HepG2 (cell line): ENCODE measurements around the gene SUPV3L1. TPM values are rescaled to one million over a fixed set of nuclear protein-coding genes. Genes with fewer than 3 reads are reported as not detected.

Experiments
- ELF1 ChIP-seq: sonication (generic); formaldehyde crosslinking; IDR thresholded peaks from 2 replicates; pipeline ENCODE4 v1.4.0; 2020; ENCODE audit warnings: missing genetic modification reagents
- ELF3 ChIP-seq: IDR thresholded peaks from 2 replicates; pipeline ENCODE4 v1.6.1; 2016; ENCODE audit warnings: missing genetic modification reagents, missing compliant biosample characterization
- GATAD1 ChIP-seq: IDR thresholded peaks from 2 replicates; pipeline ENCODE4 v1.6.1; 2016; ENCODE audit warnings: missing genetic modification reagents, missing compliant biosample characterization
- GFI1 ChIP-seq: sonication (generic); formaldehyde crosslinking; IDR thresholded peaks from 2 replicates; pipeline ENCODE4 v1.5.0; 2020; ENCODE audit warnings: missing genetic modification reagents, mild to moderate bottlenecking, borderline replicate concordance
- HDAC2 ChIP-seq: sonication (generic); formaldehyde crosslinking; IDR thresholded peaks from 2 replicates; pipeline ENCODE4 v1.4.0; 2020; ENCODE audit warnings: missing genetic modification reagents
- HNF4A ChIP-seq: sonication (generic); formaldehyde crosslinking; IDR thresholded peaks from 2 replicates; pipeline ENCODE4 v1.4.0; 2020; ENCODE audit warnings: missing genetic modification reagents
- KMT2B ChIP-seq: IDR thresholded peaks from 2 replicates; pipeline ENCODE4 v1.6.1; 2016; ENCODE audit warnings: missing genetic modification reagents, missing compliant biosample characterization
- MYC ChIP-seq: sonication (generic); formaldehyde crosslinking; IDR thresholded peaks from 2 replicates; pipeline ENCODE4 v1.9.0; 2021; ENCODE audit warnings: missing genetic modification reagents, borderline replicate concordance
- NCOR1 ChIP-seq: fragments of 200-600 bp; sonication (generic); IDR thresholded peaks from 2 replicates; pipeline ENCODE4 v1.7.0; 2017; ENCODE audit warnings: antibody characterized with exemption, low read length, borderline replicate concordance
- RCOR2 ChIP-seq: IDR thresholded peaks from 2 replicates; pipeline ENCODE4 v1.6.1; 2016; ENCODE audit warnings: missing biosample characterization, missing genetic modification reagents
- ZFP36L1 ChIP-seq: sonication (generic); formaldehyde crosslinking; IDR thresholded peaks from 2 replicates; pipeline ENCODE4 v1.8.0; 2022; ENCODE audit warnings: mild to moderate bottlenecking, missing genetic modification reagents, moderate library complexity
- ZKSCAN8 ChIP-seq: IDR thresholded peaks from 2 replicates; pipeline ENCODE4 v1.6.1; 2016; ENCODE audit warnings: borderline replicate concordance, missing genetic modification reagents, missing compliant biosample characterization
- polyA plus RNA-seq, 8 experiments: library from polyadenylated mRNA; depleted of rRNA in 3 of 8; stranded (reverse) in 7 of 8; unstranded in 1 of 8; fragments of >200 nt; fragmentation: Illumina TruSeq in 4 of 8; extraction: Trizol in 4 of 8; gene quantifications; 2 replicates each; pipeline versions ENCODE4 v1.2.1 to v1.2.3, GENCODE V29; 2011 to 2016; ENCODE audit warnings: low read depth in 4 of 8, missing spikeins in 1 of 8, mixed read lengths in 1 of 8; ENCODE audit not compliant: insufficient read depth in 1 of 8
- total RNA-seq, 5 experiments: library from RNA; depleted of rRNA; stranded (reverse); fragments of >200 nt; fragmentation: Illumina TruSeq; extraction: Trizol; gene quantifications; 2 replicates each; pipeline ENCODE4 v1.2.3, GENCODE V29; 2016; ENCODE audit warnings: low read depth in 1 of 5
- TF ChIP-seq, protein P1 (sequence below): sonication (generic); IDR thresholded peaks from 2 replicates; pipeline ENCODE4 v1.6.1; 2016; ENCODE audit warnings: low read depth, borderline replicate concordance
- TF ChIP-seq, protein P2 (sequence below): IDR thresholded peaks from 2 replicates; pipeline ENCODE4 v1.6.1; 2016; ENCODE audit warnings: missing biosample characterization, missing genetic modification reagents, low read depth
- TF ChIP-seq, protein P3 (sequence below): sonication (generic); formaldehyde crosslinking; IDR thresholded peaks from 2 replicates; pipeline ENCODE4 v1.4.0; 2020; ENCODE audit warnings: missing genetic modification reagents, mild to moderate bottlenecking, borderline replicate concordance
- TF ChIP-seq, protein P4 (sequence below): sonication (generic); formaldehyde crosslinking; IDR thresholded peaks from 2 replicates; pipeline ENCODE4 v1.8.0; 2022; ENCODE audit warnings: low read depth, missing genetic modification reagents
- TF ChIP-seq, protein P5 (sequence below): sonication (generic); formaldehyde crosslinking; IDR thresholded peaks from 2 replicates; pipeline ENCODE4 v1.9.0; 2021; ENCODE audit warnings: missing genetic modification reagents, mild to moderate bottlenecking, borderline replicate concordance
- TF ChIP-seq, protein P6 (sequence below): IDR thresholded peaks from 2 replicates; pipeline ENCODE4 v1.6.1; 2018; ENCODE audit warnings: missing genetic modification reagents, mild to moderate bottlenecking, missing compliant biosample characterization

SUPV3L1 gene
- total and polyA plus RNA-seq, 2 of the 13 experiments (the other 11 are each of a cell fraction or from before 2014, with no cell fraction given), result 28.8 to 45.7 TPM

DNA sequence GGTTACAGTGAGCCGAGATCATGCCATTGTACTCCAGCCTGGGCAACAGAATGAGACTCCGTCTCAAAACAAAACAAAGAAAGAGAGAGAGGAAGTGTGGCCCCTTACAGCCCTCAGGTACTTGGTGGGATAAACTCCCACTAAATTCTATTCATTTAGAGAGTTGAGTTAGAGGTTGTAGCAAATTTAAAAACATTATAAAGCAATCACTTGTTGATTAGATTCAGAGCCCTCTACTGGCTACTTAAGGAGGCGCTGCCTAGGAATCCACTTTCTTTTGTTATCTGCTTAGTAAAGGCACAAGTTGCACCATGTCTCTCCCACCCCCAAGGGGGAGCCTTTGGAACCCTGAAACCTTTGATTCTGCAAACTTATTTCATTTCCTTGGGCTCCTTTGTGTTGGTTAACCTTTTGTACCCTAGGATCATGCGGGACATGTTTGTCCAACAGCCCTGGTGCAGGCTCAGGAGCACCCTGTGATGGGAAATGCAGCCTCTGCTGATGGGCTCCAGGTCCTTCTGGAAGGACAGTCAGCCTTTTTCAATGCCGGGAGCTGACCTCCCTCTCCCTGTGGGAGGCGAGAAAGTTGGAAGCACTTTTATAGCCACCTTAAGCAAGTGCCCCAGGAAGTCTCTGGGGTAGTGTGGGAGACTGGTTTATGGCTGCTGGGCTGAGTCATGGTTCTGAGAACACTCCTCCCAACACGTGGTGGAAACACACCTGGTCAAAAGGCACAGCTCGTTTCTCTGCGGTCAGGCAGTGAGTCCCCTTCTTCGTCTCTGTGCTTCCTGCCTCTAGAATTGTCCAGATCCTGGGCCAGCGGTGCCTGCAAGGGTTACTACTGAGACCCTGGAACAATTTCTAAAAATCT lies 42.4 kb downstream of the SUPV3L1 start (continued):
- TF ChIP-seq NCOR1, result 0 out of 2 replicates have a peak, but pooled peaks have one; percentile 21
- TF ChIP-seq, protein P1, sequence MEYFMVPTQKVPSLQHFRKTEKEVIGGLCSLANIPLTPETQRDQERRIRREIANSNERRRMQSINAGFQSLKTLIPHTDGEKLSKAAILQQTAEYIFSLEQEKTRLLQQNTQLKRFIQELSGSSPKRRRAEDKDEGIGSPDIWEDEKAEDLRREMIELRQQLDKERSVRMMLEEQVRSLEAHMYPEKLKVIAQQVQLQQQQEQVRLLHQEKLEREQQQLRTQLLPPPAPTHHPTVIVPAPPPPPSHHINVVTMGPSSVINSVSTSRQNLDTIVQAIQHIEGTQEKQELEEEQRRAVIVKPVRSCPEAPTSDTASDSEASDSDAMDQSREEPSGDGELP, result peak; percentile 20; the same call in 1 of the 2 replicates
- no peak for TF ChIP-seq KMT2B (CRISPR knock-in tag)
- no peak for TF ChIP-seq ZKSCAN8 (CRISPR knock-in tag)
- TF ChIP-seq, protein P2, sequence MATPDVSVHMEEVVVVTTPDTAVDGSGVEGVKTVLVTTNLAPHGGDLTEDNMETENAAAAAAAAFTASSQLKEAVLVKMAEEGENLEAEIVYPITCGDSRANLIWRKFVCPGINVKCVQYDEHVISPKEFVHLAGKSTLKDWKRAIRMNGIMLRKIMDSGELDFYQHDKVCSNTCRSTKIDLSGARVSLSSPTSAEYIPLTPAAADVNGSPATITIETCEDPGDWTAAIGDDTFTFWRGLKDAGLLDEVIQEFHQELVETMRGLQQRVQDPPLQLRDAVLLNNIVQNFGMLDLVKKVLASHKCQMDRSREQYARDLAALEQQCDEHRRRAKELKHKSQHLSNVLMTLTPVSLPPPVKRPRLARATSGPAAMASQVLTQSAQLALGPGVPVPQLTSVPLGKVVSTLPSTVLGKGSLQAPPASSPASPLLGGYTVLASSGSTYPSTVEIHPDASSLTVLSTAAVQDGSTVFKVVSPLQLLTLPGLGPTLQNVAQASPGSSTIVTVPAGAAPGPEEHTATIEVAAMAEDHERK (CRISPR knock-in tag), result no peak
- 0 out of 2 replicates have a peak, but pooled peaks have one; percentile 14 for TF ChIP-seq ELF3 (CRISPR knock-in tag)
- peak; percentile 64 for TF ChIP-seq HNF4A (CRISPR knock-in tag)
- 0 out of 2 replicates have a peak, but pooled peaks have one; percentile 12 for TF ChIP-seq GATAD1
- peak; percentile 19 for TF ChIP-seq RCOR2 (CRISPR knock-in tag)
- 0 out of 2 replicates have a peak, but pooled peaks have one; percentile 20 for TF ChIP-seq ZFP36L1 (CRISPR knock-in tag)
- TF ChIP-seq HDAC2 (CRISPR knock-in tag), result peak; percentile 30; the same call in 1 of the 2 replicates
- peak; percentile 11; the same call in 1 of the 2 replicates for TF ChIP-seq GFI1
- TF ChIP-seq, protein P3, sequence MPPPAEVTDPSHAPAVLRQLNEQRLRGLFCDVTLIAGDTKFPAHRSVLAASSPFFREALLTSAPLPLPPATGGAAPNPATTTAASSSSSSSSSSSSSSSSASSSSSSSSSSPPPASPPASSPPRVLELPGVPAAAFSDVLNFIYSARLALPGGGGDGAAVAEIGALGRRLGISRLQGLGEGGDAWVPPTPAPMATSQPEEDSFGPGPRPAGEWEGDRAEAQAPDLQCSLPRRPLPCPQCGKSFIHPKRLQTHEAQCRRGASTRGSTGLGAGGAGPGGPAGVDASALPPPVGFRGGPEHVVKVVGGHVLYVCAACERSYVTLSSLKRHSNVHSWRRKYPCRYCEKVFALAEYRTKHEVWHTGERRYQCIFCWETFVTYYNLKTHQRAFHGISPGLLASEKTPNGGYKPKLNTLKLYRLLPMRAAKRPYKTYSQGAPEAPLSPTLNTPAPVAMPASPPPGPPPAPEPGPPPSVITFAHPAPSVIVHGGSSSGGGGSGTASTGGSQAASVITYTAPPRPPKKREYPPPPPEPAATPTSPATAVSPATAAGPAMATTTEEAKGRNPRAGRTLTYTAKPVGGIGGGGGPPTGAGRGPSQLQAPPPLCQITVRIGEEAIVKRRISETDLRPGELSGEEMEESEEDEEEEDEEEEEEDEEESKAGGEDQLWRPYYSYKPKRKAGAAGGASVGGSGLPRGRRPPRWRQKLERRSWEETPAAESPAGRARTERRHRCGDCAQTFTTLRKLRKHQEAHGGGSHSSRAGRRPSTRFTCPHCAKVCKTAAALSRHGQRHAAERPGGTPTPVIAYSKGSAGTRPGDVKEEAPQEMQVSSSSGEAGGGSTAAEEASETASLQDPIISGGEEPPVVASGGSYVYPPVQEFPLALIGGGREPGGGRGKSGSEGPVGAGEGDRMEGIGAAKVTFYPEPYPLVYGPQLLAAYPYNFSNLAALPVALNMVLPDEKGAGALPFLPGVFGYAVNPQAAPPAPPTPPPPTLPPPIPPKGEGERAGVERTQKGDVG, result no peak
- TF ChIP-seq, protein P4, sequence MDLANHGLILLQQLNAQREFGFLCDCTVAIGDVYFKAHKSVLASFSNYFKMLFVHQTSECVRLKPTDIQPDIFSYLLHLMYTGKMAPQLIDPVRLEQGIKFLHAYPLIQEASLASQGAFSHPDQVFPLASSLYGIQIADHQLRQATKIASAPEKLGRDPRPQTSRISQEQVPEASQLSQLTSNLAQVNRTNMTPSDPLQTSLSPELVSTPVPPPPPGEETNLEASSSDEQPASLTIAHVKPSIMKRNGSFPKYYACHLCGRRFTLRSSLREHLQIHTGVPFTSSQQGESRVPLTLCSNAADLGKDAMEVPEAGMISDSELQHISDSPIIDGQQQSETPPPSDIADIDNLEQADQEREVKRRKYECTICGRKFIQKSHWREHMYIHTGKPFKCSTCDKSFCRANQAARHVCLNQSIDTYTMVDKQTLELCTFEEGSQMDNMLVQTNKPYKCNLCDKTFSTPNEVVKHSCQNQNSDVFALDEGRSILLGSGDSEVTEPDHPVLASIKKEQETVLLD (CRISPR knock-in tag), result no peak
- TF ChIP-seq ELF1 (CRISPR knock-in tag), result 0 out of 2 replicates have a peak, but pooled peaks have one; percentile 27
- TF ChIP-seq, protein P5, sequence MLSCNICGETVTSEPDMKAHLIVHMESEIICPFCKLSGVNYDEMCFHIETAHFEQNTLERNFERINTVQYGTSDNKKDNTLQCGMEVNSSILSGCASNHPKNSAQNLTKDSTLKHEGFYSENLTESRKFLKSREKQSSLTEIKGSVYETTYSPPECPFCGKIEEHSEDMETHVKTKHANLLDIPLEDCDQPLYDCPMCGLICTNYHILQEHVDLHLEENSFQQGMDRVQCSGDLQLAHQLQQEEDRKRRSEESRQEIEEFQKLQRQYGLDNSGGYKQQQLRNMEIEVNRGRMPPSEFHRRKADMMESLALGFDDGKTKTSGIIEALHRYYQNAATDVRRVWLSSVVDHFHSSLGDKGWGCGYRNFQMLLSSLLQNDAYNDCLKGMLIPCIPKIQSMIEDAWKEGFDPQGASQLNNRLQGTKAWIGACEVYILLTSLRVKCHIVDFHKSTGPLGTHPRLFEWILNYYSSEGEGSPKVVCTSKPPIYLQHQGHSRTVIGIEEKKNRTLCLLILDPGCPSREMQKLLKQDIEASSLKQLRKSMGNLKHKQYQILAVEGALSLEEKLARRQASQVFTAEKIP (CRISPR knock-in tag), result no peak
- TF ChIP-seq MYC (CRISPR knock-in tag), result peak; percentile 84
- TF ChIP-seq, protein P6, sequence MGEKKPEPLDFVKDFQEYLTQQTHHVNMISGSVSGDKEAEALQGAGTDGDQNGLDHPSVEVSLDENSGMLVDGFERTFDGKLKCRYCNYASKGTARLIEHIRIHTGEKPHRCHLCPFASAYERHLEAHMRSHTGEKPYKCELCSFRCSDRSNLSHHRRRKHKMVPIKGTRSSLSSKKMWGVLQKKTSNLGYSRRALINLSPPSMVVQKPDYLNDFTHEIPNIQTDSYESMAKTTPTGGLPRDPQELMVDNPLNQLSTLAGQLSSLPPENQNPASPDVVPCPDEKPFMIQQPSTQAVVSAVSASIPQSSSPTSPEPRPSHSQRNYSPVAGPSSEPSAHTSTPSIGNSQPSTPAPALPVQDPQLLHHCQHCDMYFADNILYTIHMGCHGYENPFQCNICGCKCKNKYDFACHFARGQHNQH (CRISPR knock-in tag), result peak; percentile 43; the same call in 1 of the 2 replicates
